OCI-LY1 (cell line): ENCODE results near the gene GPR32.

Experiments used
- CTCF ChIP-seq: fragments of 200-600 bp; sonication (generic), shearing (Covaris generic); IDR thresholded peaks from 2 replicates; pipeline ENCODE4 v1.5.1; 2017; ENCODE audit warnings: mild to moderate bottlenecking, antibody characterized with exemption, low read length, moderate library complexity, mixed read lengths
- EZH2 ChIP-seq: fragments of 200-600 bp; sonication (generic), shearing (Covaris generic); IDR thresholded peaks from 2 replicates; pipeline ENCODE4 v1.8.0; 2017; ENCODE audit warnings: borderline replicate concordance, mixed run types, mild to moderate bottlenecking, antibody characterized with exemption, low read length, moderate library complexity, mixed read lengths

GRCh38 chr19:50797429-50797780, 27.1 kb downstream of the GPR32 start:
- TF ChIP-seq CTCF (no peak), EZH2 (no peak)
